Ishikawa (cell line): ENCODE measurements around the gene DSCAML1.

Experiments used
- CEBPB ChIP-seq: IDR thresholded peaks from 2 replicates; pipeline ENCODE4 v1.6.1; 2012
- CREB1 ChIP-seq: IDR thresholded peaks from 2 replicates; pipeline ENCODE4 v1.6.1; 2012; ENCODE audit warnings: low read depth
- EGR1 ChIP-seq: IDR thresholded peaks from 2 replicates; pipeline ENCODE4 v1.6.1; 2012
- EP300 ChIP-seq: IDR thresholded peaks from 2 replicates; pipeline ENCODE4 v1.6.1; 2012; ENCODE audit warnings: borderline replicate concordance
- FOXM1 ChIP-seq: IDR thresholded peaks from 2 replicates; pipeline ENCODE4 v1.6.1; 2012; ENCODE audit warnings: low read depth, borderline replicate concordance
- NFIC ChIP-seq: IDR thresholded peaks from 2 replicates; pipeline ENCODE4 v1.6.1; 2012
- RAD21 ChIP-seq: IDR thresholded peaks from 2 replicates; pipeline ENCODE4 v1.6.1; 2012; ENCODE audit warnings: low read depth
- REST ChIP-seq: IDR thresholded peaks from 2 replicates; pipeline ENCODE4 v1.6.1; 2012; ENCODE audit warnings: low read depth, mild to moderate bottlenecking
- TAF1 ChIP-seq: IDR thresholded peaks from 2 replicates; pipeline ENCODE4 v1.6.1; 2012; ENCODE audit warnings: low read depth, mild to moderate bottlenecking
- TCF12 ChIP-seq: IDR thresholded peaks from 2 replicates; pipeline ENCODE4 v1.6.1; 2012; ENCODE audit warnings: low read depth
- TEAD4 ChIP-seq: IDR thresholded peaks from 2 replicates; pipeline ENCODE4 v1.6.1; 2012
- USF1 ChIP-seq: IDR thresholded peaks from 2 replicates; pipeline ENCODE4 v1.6.1; 2012
- YY1 ChIP-seq: IDR thresholded peaks from 2 replicates; pipeline ENCODE4 v1.6.1; 2012; ENCODE audit warnings: low read depth
- ZBTB7A ChIP-seq: IDR thresholded peaks from 2 replicates; pipeline ENCODE4 v1.6.1; 2012; ENCODE audit warnings: low read depth
- TF ChIP-seq, protein P1 (sequence below): IDR thresholded peaks from 2 replicates; pipeline ENCODE4 v1.6.1; 2012

DSCAML1 gene

DNA sequence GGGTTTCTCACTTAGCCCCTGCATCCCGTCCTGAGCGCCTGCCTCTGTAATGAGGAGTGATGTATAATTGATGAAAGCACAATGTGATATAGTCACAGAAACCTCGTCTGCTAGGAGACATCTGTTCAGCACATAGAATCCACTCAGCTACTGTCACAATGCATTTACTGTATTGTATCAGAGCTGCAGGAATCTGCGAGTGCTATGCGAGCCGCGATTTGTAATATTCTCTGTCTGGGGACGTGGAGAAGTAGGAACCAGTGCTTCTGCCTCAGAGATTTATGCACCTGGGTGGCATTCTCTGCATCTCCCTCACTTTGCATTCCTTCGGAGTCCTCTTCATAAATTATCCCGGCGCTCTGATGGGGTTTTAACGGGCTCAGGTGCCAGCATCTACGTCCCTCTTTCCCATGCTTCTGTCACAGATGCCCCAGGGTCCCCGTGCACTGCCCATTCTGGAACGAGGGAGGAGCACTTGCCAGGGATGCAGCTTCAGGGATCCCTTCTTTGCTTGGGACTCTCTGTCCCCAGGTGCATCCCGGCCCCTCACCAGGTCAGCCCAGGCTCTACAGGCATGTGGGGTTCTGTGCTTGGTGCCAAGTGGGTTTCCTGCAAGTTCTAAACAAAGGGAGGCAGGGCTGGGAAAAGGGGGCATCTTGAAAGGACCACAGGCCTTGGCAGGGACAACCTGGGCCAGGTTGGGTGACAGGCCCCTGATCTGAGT is 205.5 kb downstream of the DSCAML1 start:
- TF ChIP-seq YY1 (no peak), EGR1 (no peak), RAD21 (no peak), USF1 (no peak), CEBPB (no peak), TAF1 (no peak), EP300 (no peak), REST (no peak), TEAD4 (no peak), ZBTB7A (no peak), FOXM1 (no peak), TCF12 (no peak), NFIC (no peak), CREB1 (no peak)
- TF ChIP-seq, protein P1, sequence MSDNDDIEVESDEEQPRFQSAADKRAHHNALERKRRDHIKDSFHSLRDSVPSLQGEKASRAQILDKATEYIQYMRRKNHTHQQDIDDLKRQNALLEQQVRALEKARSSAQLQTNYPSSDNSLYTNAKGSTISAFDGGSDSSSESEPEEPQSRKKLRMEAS, result no peak

- TF ChIP-seq TCF12, result no peak
- TF ChIP-seq REST, result no peak
- no peak for TF ChIP-seq CEBPB
- no peak for TF ChIP-seq ZBTB7A
- no peak for TF ChIP-seq EGR1
- no peak for TF ChIP-seq YY1
- TF ChIP-seq, protein P1, result no peak
- no peak for TF ChIP-seq EP300
These were observed 208.0 kb downstream of the DSCAML1 start for GRCh38 chr11:117589063-117589462.

- TF ChIP-seq RAD21 (no peak), FOXM1 (no peak), YY1 (no peak), USF1 (no peak), CREB1 (no peak), EP300 (no peak), TEAD4 (no peak), EGR1 (no peak), TCF12 (no peak), REST (no peak), TAF1 (no peak), CEBPB (no peak), NFIC (no peak), ZBTB7A (no peak)
- TF ChIP-seq, protein P1, result no peak
These were observed 208.7 kb downstream of the DSCAML1 start for GRCh38 chr11:117588166-117588810.

DNA sequence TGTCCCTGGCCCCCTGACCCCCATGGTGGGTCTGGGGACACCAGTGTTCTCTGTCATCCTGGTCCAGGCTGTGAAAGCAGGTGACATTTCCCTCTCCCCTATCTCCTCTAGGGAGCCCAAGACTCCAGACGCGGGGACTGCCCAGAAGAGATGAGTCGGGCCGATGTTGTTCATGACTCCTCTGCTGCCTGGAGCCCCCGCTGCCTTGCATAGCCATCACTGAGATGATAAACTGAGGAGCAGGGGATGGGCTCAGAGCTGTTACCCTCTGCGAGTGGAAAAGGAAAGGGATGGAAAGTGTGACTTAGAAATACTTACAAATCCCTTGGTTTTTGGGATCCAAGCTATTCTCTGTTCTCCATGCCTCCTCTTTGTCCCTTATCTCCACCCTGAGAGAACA is 209.6 kb downstream of the DSCAML1 start:
- TF ChIP-seq REST (no peak), TEAD4 (no peak), TAF1 (no peak), TCF12 (no peak), RAD21 (no peak), YY1 (no peak), USF1 (no peak), EGR1 (no peak), FOXM1 (no peak), ZBTB7A (no peak), EP300 (no peak)
- TF ChIP-seq, protein P1, result no peak
